ENCODE results near the gene MPP7. TPM values are rescaled to one million over a fixed set of nuclear protein-coding genes. Genes with fewer than 3 reads are reported as not detected.

Gene MPP7
- total RNA-seq, 1 donor from 2014 or later, result 39.0 TPM

GRCh38 chr10:28307267-28307666, 4.4 kb upstream of the MPP7 start:
- no peak for DNase-seq (ENCODE audit: low spot score)

- DNase-seq (ENCODE audit: low spot score), result no peak
These were observed 2.7 kb upstream of the MPP7 start for GRCh38 chr10:28305553-28305952.

GRCh38 chr10:28304032-28304571, 1.2 kb upstream of the MPP7 start:
- DNase-seq (ENCODE audit: low spot score), result no peak

- DNase-seq (ENCODE audit: low spot score), result no peak
These were observed 739 bp downstream of the MPP7 start for GRCh38 chr10:28302012-28302637.

GRCh38 chr10:28300027-28300426, 2.8 kb downstream of the MPP7 start:
- no peak for DNase-seq (ENCODE audit: low spot score)

- DNase-seq (ENCODE audit: low spot score), result no peak
These were observed 3.9 kb downstream of the MPP7 start for GRCh38 chr10:28298951-28299350.

- peak; percentile 32 for DNase-seq (ENCODE audit: low spot score)
These were observed 6.8 kb downstream of the MPP7 start for GRCh38 chr10:28296023-28296422.

- peak; percentile 59 for DNase-seq (ENCODE audit: low spot score)
These were observed 7.5 kb downstream of the MPP7 start for GRCh38 chr10:28295336-28295735.

- no peak for DNase-seq (ENCODE audit: low spot score)
These were observed 8.1 kb downstream of the MPP7 start for GRCh38 chr10:28294809-28295208.

- no peak for DNase-seq (ENCODE audit: low spot score)
These were observed 8.7 kb downstream of the MPP7 start for GRCh38 chr10:28294169-28294532.

- DNase-seq (ENCODE audit: low spot score), result no peak
These were observed 9.4 kb downstream of the MPP7 start for GRCh38 chr10:28293236-28294168.

GRCh38 chr10:28291881-28292297, 11.0 kb downstream of the MPP7 start:
- DNase-seq (ENCODE audit: low spot score), result peak; percentile 63

- no peak for DNase-seq (ENCODE audit: low spot score)
These were observed 17.0 kb downstream of the MPP7 start for GRCh38 chr10:28285816-28286215.

- peak; percentile 62 for DNase-seq (ENCODE audit: low spot score)
These were observed 18.7 kb downstream of the MPP7 start for GRCh38 chr10:28284126-28284525.

- no peak for DNase-seq (ENCODE audit: low spot score)
These were observed 19.6 kb downstream of the MPP7 start for GRCh38 chr10:28283251-28283650.

- DNase-seq (ENCODE audit: low spot score), result no peak
These were observed 20.5 kb downstream of the MPP7 start for GRCh38 chr10:28282336-28282735.

- no peak for DNase-seq (ENCODE audit: low spot score)
These were observed 21.0 kb downstream of the MPP7 start for GRCh38 chr10:28281726-28282315.

GRCh38 chr10:28280652-28281051, 22.2 kb downstream of the MPP7 start:
- peak; percentile 58 for DNase-seq (ENCODE audit: low spot score)

GRCh38 chr10:28279878-28280277, 23.0 kb downstream of the MPP7 start:
- DNase-seq (ENCODE audit: low spot score), result no peak

- no peak for DNase-seq (ENCODE audit: low spot score)
These were observed 24.0 kb downstream of the MPP7 start for GRCh38 chr10:28278842-28279241.

GRCh38 chr10:28276384-28276783, 26.5 kb downstream of the MPP7 start:
- DNase-seq (ENCODE audit: low spot score), result no peak

- DNase-seq (ENCODE audit: low spot score), result no peak
These were observed 28.4 kb downstream of the MPP7 start for GRCh38 chr10:28274475-28274874.
